Measurements from ENCODE around the gene M6PR. TPM values are rescaled to one million over a fixed set of nuclear protein-coding genes. Genes with fewer than 3 reads are reported as not detected.

Gene M6PR
- total RNA-seq, 1 donor from 2014 or later = 259 TPM

GRCh38 chr12:8956073-8956472 lies 6.6 kb upstream of the M6PR start:
- no peaks in the 10 kb centered on the region for H3K27me3 ChIP-seq (ENCODE audit: control insufficient read depth, insufficient read depth, low read length)
- no peak for TF ChIP-seq CTCF (IDR thresholded peaks at IDR 0.05; ENCODE audit: insufficient read depth, low read length, severe bottlenecking)
- no peak overlapping the region for H3K4me3 ChIP-seq (ENCODE audit: low read depth, low read length)
- no peaks in the 10 kb centered on the region for H3K36me3 ChIP-seq (ENCODE audit: control insufficient read depth, insufficient read depth, low read length)
- DNase-seq (ENCODE audit: low read depth) (no peak), FAIRE-seq (no peak)

GRCh38 chr12:8953773-8954402 lies 4.4 kb upstream of the M6PR start:
- Histone ChIP-seq H3K4me3 (ENCODE audit: low read depth, low read length) (no peak overlapping the region), H3K27me3 (ENCODE audit: control insufficient read depth, insufficient read depth, low read length) (no peaks in the 10 kb centered on the region), H3K36me3 (ENCODE audit: control insufficient read depth, insufficient read depth, low read length) (no peaks in the 10 kb centered on the region)
- FAIRE-seq (no peak), DNase-seq (ENCODE audit: low read depth) (no peak)
- no peak for TF ChIP-seq CTCF (IDR thresholded peaks at IDR 0.05; ENCODE audit: insufficient read depth, low read length, severe bottlenecking)

- DNase-seq (ENCODE audit: low read depth) (no peak), FAIRE-seq (no peak)
Measured at GRCh38 chr12:8951744-8952143, 2.3 kb upstream of the M6PR start.

GRCh38 chr12:8950702-8951478 lies 1.4 kb upstream of the M6PR start:
- DNase-seq (ENCODE audit: low read depth) (no peak), FAIRE-seq (no peak)
- Histone ChIP-seq H3K36me3 (ENCODE audit: control insufficient read depth, insufficient read depth, low read length) (no peaks in the 10 kb centered on the region), H3K27me3 (ENCODE audit: control insufficient read depth, insufficient read depth, low read length) (no peaks in the 10 kb centered on the region), H3K4me3 (ENCODE audit: low read depth, low read length) (peak overlapping the region; percentile 73)
- no peak for TF ChIP-seq CTCF (IDR thresholded peaks at IDR 0.05; ENCODE audit: insufficient read depth, low read length, severe bottlenecking)

More at GRCh38 chr12:8951744-8952143, 2.3 kb upstream of the M6PR start:
- Histone ChIP-seq H3K4me3 (ENCODE audit: low read depth, low read length) (no peak overlapping the region), H3K27me3 (ENCODE audit: control insufficient read depth, insufficient read depth, low read length) (no peaks in the 10 kb centered on the region), H3K36me3 (ENCODE audit: control insufficient read depth, insufficient read depth, low read length) (no peaks in the 10 kb centered on the region)
- TF ChIP-seq CTCF (IDR thresholded peaks at IDR 0.05; ENCODE audit: insufficient read depth, low read length, severe bottlenecking) = no peak

- H3K4me3 ChIP-seq (ENCODE audit: low read depth, low read length) = peak overlapping the region; percentile 73
- no peak for FAIRE-seq
- no peak for DNase-seq (ENCODE audit: low read depth)
- no peak for TF ChIP-seq CTCF (IDR thresholded peaks at IDR 0.05; ENCODE audit: insufficient read depth, low read length, severe bottlenecking)
- peaks cover 2% of the 10 kb centered on the region for H3K36me3 ChIP-seq (ENCODE audit: control insufficient read depth, insufficient read depth, low read length)
- no peaks in the 10 kb centered on the region for H3K27me3 ChIP-seq (ENCODE audit: control insufficient read depth, insufficient read depth, low read length)
Measured at GRCh38 chr12:8950221-8950527, 729 bp upstream of the M6PR start.
